GM12878 (cell line): ENCODE data around the gene LSM7. TPM values are rescaled to one million over a fixed set of nuclear protein-coding genes. Genes with fewer than 3 reads are reported as not detected.

Experiments used
- ATAC-seq: fragments of 200-7000 bp; cut with Tn5 transposase; 3 replicates; pipeline ENCODE4 v1.9.1; 2020; ENCODE audit warnings: mild to moderate bottlenecking, moderate library complexity
- BruUV-seq: library from RNA; stranded (reverse); fragments of 400-500 nt; replicated peaks from 2 replicates; lab custom pipeline; 2021; lab: Mats Ljungman, UMichigan
- CTCF ChIA-PET: fragments of 300-600 bp; sonication (Branson Sonifier 250); formaldehyde crosslinking; extraction: SDS; loops from one replicate; lab custom pipeline; 2021; ENCODE audit warnings: inconsistent platforms; lab: Yijun Ruan, JAX
- POLR2A ChIA-PET: fragments of 350-600 bp; formaldehyde crosslinking; extraction: SDS; loops from one replicate; lab custom pipeline; 2021; ENCODE audit warnings: inconsistent platforms; lab: Charles Lee
- RAD21 ChIA-PET: fragments of 300-600 bp; sonication (Branson Sonifier 250); formaldehyde crosslinking; loops from one replicate; lab custom pipeline; 2023; ENCODE audit warnings: antibody characterized with exemption; ENCODE audit not compliant: unreplicated experiment; lab: Charles Lee
- SMC1A ChIA-PET: fragments of 300-600 bp; sonication (Branson Sonifier 250); formaldehyde crosslinking; loops from one replicate; lab custom pipeline; 2023; ENCODE audit not compliant: unreplicated experiment, uncharacterized antibody; lab: Charles Lee
- DNase-seq: peaks from one replicate; pipeline ENCODE4 v3.0.0-alpha.2; 2011; ENCODE audit warnings: low read depth, low spot score
- FAIRE-seq: peaks from 3 replicates; lab custom pipeline; 2011; peaks lifted over from hg19 to GRCh38; lab: Jason Lieb, UNC
- H2AFZ ChIP-seq: 2 replicates; pipeline ENCODE4 v1.6.0; 2011; ENCODE audit warnings: low read depth, low read length, control low read depth; ENCODE audit not compliant: control insufficient read depth
- H3K27ac ChIP-seq: 2 replicates; pipeline ENCODE4 v1.5.1; 2011; ENCODE audit warnings: control low read depth; ENCODE audit not compliant: control insufficient read depth, insufficient read depth
- H3K27me3 ChIP-seq, 2 experiments: replicated peaks in 1 of 2; 2 replicates each; pipeline versions ENCODE4 v1.6.0 to v1.6.1; 2011; ENCODE audit warnings: low read length in 1 of 2; ENCODE audit not compliant: control insufficient read depth in 2 of 2, insufficient read depth in 2 of 2
- H3K36me3 ChIP-seq, 2 experiments: 2 replicates each; pipeline ENCODE4 v1.5.1; 2011; ENCODE audit warnings: low read length in 1 of 2; ENCODE audit not compliant: control insufficient read depth in 2 of 2, insufficient read depth in 2 of 2
- H3K4me1 ChIP-seq: 2 replicates; pipeline ENCODE4 v1.6.1; 2011; ENCODE audit warnings: mild to moderate bottlenecking, low read length, moderate library complexity, mixed read lengths; ENCODE audit not compliant: control insufficient read depth, insufficient read depth
- H3K4me2 ChIP-seq: 2 replicates; pipeline ENCODE4 v1.6.0; 2011; ENCODE audit warnings: control low read depth; ENCODE audit not compliant: control insufficient read depth, insufficient read depth
- H3K4me3 ChIP-seq: fragments of 200-600 bp; sonication (generic); 2 replicates; pipeline ENCODE4 v1.5.1; 2016
- H3K79me2 ChIP-seq: 2 replicates; pipeline ENCODE4 v1.6.0; 2011; ENCODE audit warnings: low read length; ENCODE audit not compliant: control insufficient read depth, insufficient read depth
- H3K9ac ChIP-seq: 2 replicates; pipeline ENCODE4 v1.8.0; 2011; ENCODE audit warnings: low read length, control low read depth, mixed read lengths; ENCODE audit not compliant: control insufficient read depth, insufficient read depth
- H3K9me3 ChIP-seq: replicated peaks from 3 replicates; pipeline ENCODE4 v1.5.1; 2011; ENCODE audit warnings: mild to moderate bottlenecking, low read length; ENCODE audit not compliant: control insufficient read depth, insufficient read depth
- H4K20me1 ChIP-seq: 2 replicates; pipeline ENCODE4 v1.6.0; 2011; ENCODE audit not compliant: control insufficient read depth, insufficient read depth
- KDM1A ChIP-seq: fragments of 200-600 bp; sonication (generic); IDR thresholded peaks from 2 replicates; pipeline ENCODE4 v1.6.1; 2016; ENCODE audit warnings: borderline replicate concordance
- RB1 ChIP-seq: fragments of 450-650 bp; formaldehyde crosslinking; IDR thresholded peaks from 2 replicates; pipeline ENCODE4 v1.6.1; 2017; ENCODE audit warnings: mild to moderate bottlenecking, borderline replicate concordance
- RUNX3 ChIP-seq: IDR thresholded peaks from 2 replicates; pipeline ENCODE4 v1.6.1; 2012; ENCODE audit warnings: low read length, inconsistent platforms
- SPI1 ChIP-seq: IDR thresholded peaks from 2 replicates; pipeline ENCODE4 v1.6.1; 2011; ENCODE audit warnings: low read depth, mild to moderate bottlenecking, low read length, moderate library complexity, borderline replicate concordance; ENCODE audit not compliant: insufficient read depth
- TCF12 ChIP-seq: IDR thresholded peaks from 2 replicates; pipeline ENCODE4 v1.6.1; 2011; ENCODE audit warnings: low read depth, mild to moderate bottlenecking, low read length
- TCF7 ChIP-seq: IDR thresholded peaks from 2 replicates; pipeline ENCODE4 v1.6.1; 2014; ENCODE audit warnings: antibody characterized with exemption, borderline replicate concordance
- WGBS: methylation state at CpG from one replicate; pipeline ENCODE4 v1.1.6; 2016; ENCODE audit warnings: low lambda C conversion rate; ENCODE audit not compliant: insufficient replicate concordance, insufficient coverage; ENCODE audit errors: missing lambda C conversion rate; 5-methylcytosine and 5-hydroxymethylcytosine counted together
- in situ Hi-C: fragments of 300-500 bp; cut with MboI; formaldehyde crosslinking; loops from 9 replicates; pipeline ENCODE4 v1.14.3; 2018; ENCODE audit warnings: mixed read lengths
- intact Hi-C: fragments of 100-400 bp; cut with micrococcal nuclease; formaldehyde crosslinking; loops from one replicate; pipeline ENCODE4 v1.14.2; 2022; ENCODE audit not compliant: unreplicated experiment
- polyA plus RNA-seq, 11 experiments: library from polyadenylated mRNA; depleted of rRNA in 4 of 11; unstranded in 6 of 11; stranded (reverse) in 5 of 11; fragments of >200 nt; fragmentation: Nextera tagmentation in 4 of 11; fragmentation: Illumina TruSeq in 1 of 11; extraction: Ambion mirVana in 4 of 11; extraction: Trizol in 1 of 11; gene quantifications; 1 replicate in 1 of 11; 2 replicates in 10 of 11; pipeline versions ENCODE4 v1.2.1 to v1.2.3, GENCODE V29; 2011 to 2016; ENCODE audit warnings: inconsistent platforms in 2 of 11, missing spikeins in 2 of 11, low read depth in 1 of 11
- total RNA-seq, 4 experiments: library from RNA; depleted of rRNA in 3 of 4; stranded (reverse); fragments of >200 nt in 3 of 4; fragmentation: Illumina TruSeq in 1 of 4; extraction: Trizol in 1 of 4; gene quantifications; 2 replicates each; pipeline versions ENCODE4 v1.2.1 to v1.2.3, GENCODE V29; 2013 to 2021
- TF ChIP-seq, protein P1 (sequence below): fragments of 450-650 bp; IDR thresholded peaks from 2 replicates; pipeline ENCODE4 v1.6.1; 2016; ENCODE audit warnings: mild to moderate bottlenecking
- TF ChIP-seq, protein P2 (sequence below): IDR thresholded peaks from 2 replicates; pipeline ENCODE4 v1.6.1; 2011; ENCODE audit warnings: borderline replicate concordance, low read depth, mild to moderate bottlenecking, moderate library complexity, low read length; ENCODE audit not compliant: insufficient read depth, poor library complexity, severe bottlenecking
- TF ChIP-seq, protein P3 (sequence below): fragments of 450-650 bp; IDR thresholded peaks from 2 replicates; pipeline ENCODE4 v1.6.1; 2017; ENCODE audit warnings: antibody characterized with exemption, mild to moderate bottlenecking, moderate library complexity
- TF ChIP-seq, protein P4 (sequence below): IDR thresholded peaks from 2 replicates; pipeline ENCODE4 v1.6.1; 2012; ENCODE audit warnings: low read depth, low read length, improper control_type of control experiment
- TF ChIP-seq, protein P5 (sequence below): fragments of 450-650 bp; IDR thresholded peaks from 2 replicates; pipeline ENCODE4 v1.6.1; 2017; ENCODE audit warnings: low read depth, mild to moderate bottlenecking, moderate library complexity

Gene LSM7
- total and polyA plus RNA-seq, 10 of the 15 experiments (the other 5 are each of a cell fraction or from before 2014, with no cell fraction given), result 24.4 to 424 (median 217) TPM

DNA sequence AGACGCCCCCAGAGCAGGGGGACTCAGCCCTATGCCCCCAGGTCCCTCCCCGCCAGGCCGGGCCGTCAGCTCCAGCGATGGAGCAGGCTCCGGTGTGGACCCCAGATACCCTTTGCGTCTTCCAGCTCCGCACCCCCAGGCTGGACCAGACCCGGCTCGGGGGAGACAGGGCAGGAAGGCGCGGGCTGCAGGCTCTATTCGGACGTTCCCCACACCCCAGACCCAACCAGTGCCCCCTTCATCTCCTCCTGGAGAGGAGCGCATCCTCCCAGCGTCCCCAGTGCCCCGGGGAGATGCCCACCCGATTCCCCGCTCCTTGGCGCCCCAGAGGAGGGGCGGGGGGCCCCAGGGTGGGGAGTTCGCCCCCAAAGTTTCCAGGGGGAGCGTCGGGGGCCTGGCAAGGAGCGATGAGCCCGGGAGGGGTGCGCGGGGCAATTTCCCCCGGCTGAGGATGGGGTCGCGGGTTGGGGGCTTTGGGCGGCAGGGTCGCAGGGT, 20.8 kb downstream of the LSM7 start (continued):
- TF ChIP-seq, protein P1, sequence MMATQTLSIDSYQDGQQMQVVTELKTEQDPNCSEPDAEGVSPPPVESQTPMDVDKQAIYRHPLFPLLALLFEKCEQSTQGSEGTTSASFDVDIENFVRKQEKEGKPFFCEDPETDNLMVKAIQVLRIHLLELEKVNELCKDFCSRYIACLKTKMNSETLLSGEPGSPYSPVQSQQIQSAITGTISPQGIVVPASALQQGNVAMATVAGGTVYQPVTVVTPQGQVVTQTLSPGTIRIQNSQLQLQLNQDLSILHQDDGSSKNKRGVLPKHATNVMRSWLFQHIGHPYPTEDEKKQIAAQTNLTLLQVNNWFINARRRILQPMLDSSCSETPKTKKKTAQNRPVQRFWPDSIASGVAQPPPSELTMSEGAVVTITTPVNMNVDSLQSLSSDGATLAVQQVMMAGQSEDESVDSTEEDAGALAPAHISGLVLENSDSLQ, result no peak
- TF ChIP-seq, protein P2, sequence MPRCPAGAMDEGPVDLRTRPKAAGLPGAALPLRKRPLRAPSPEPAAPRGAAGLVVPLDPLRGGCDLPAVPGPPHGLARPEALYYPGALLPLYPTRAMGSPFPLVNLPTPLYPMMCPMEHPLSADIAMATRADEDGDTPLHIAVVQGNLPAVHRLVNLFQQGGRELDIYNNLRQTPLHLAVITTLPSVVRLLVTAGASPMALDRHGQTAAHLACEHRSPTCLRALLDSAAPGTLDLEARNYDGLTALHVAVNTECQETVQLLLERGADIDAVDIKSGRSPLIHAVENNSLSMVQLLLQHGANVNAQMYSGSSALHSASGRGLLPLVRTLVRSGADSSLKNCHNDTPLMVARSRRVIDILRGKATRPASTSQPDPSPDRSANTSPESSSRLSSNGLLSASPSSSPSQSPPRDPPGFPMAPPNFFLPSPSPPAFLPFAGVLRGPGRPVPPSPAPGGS, result no peak
- TF ChIP-seq TCF7 (no peak), TCF12 (no peak)
- TF ChIP-seq, protein P3, sequence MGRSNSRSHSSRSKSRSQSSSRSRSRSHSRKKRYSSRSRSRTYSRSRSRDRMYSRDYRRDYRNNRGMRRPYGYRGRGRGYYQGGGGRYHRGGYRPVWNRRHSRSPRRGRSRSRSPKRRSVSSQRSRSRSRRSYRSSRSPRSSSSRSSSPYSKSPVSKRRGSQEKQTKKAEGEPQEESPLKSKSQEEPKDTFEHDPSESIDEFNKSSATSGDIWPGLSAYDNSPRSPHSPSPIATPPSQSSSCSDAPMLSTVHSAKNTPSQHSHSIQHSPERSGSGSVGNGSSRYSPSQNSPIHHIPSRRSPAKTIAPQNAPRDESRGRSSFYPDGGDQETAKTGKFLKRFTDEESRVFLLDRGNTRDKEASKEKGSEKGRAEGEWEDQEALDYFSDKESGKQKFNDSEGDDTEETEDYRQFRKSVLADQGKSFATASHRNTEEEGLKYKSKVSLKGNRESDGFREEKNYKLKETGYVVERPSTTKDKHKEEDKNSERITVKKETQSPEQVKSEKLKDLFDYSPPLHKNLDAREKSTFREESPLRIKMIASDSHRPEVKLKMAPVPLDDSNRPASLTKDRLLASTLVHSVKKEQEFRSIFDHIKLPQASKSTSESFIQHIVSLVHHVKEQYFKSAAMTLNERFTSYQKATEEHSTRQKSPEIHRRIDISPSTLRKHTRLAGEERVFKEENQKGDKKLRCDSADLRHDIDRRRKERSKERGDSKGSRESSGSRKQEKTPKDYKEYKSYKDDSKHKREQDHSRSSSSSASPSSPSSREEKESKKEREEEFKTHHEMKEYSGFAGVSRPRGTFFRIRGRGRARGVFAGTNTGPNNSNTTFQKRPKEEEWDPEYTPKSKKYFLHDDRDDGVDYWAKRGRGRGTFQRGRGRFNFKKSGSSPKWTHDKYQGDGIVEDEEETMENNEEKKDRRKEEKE, result no peak

DNA sequence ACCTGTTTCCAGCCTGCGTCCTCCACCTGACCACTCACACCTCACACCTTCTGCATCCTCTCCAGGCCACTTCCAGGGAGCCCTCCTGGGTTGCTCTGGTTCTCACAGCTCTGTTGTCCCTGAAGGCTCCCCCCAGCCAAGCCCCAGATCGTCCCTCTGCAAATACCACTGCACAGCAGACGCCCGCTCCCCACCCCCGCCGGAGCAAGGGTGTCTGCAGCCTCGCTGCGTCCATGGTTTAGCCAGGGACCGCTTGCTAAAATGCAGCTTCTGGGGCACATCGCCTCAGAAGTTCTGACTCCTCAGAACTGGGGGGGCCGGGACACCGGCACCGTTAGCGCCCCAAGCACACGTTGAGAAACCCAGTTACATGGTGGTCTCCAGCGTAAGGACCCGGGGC, 21.4 kb downstream of the LSM7 start:
- no peak for DNase-seq
- Histone ChIP-seq H3K79me2 (no peaks in the 10 kb centered on the region), H3K4me1 (peaks cover 3% of the 10 kb centered on the region; the same call in 1 of the 2 replicates), H3K9me3 (no peaks in the 10 kb centered on the region), H3K27ac (no peak overlapping the region), H2AFZ (no peak overlapping the region), H3K36me3 (no peaks in the 10 kb centered on the region), H4K20me1 (no peaks in the 10 kb centered on the region), H3K4me3 (no peak overlapping the region), H3K27me3 (peaks cover 9 to 15% of the 10 kb centered on the region in 2 experiments), H3K9ac (no peak overlapping the region), H3K4me2 (no peak overlapping the region)
- intact Hi-C loops, result no loop called here
- 65% methylated on average over 17 of the region's 17 CpGs for WGBS
- BruUV-seq, result no TSS peak
- in situ Hi-C loops, result no loop called here
- CTCF ChIA-PET, result no interaction called here
- SMC1A ChIA-PET, result no interaction called here
- ATAC-seq, result no peak
- RAD21 ChIA-PET, result no interaction called here
- POLR2A ChIA-PET, result no interaction called here
- FAIRE-seq, result no peak
- TF ChIP-seq RUNX3 (no peak), KDM1A (no peak), RB1 (no peak), SPI1 (no peak)
- TF ChIP-seq, protein P4, sequence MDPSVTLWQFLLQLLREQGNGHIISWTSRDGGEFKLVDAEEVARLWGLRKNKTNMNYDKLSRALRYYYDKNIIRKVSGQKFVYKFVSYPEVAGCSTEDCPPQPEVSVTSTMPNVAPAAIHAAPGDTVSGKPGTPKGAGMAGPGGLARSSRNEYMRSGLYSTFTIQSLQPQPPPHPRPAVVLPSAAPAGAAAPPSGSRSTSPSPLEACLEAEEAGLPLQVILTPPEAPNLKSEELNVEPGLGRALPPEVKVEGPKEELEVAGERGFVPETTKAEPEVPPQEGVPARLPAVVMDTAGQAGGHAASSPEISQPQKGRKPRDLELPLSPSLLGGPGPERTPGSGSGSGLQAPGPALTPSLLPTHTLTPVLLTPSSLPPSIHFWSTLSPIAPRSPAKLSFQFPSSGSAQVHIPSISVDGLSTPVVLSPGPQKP, result no peak
- TF ChIP-seq, protein P5, sequence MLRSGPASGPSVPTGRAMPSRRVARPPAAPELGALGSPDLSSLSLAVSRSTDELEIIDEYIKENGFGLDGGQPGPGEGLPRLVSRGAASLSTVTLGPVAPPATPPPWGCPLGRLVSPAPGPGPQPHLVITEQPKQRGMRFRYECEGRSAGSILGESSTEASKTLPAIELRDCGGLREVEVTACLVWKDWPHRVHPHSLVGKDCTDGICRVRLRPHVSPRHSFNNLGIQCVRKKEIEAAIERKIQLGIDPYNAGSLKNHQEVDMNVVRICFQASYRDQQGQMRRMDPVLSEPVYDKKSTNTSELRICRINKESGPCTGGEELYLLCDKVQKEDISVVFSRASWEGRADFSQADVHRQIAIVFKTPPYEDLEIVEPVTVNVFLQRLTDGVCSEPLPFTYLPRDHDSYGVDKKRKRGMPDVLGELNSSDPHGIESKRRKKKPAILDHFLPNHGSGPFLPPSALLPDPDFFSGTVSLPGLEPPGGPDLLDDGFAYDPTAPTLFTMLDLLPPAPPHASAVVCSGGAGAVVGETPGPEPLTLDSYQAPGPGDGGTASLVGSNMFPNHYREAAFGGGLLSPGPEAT, result no peak
